Measurements from ENCODE around the gene LRRTM3. TPM values are rescaled to one million over a fixed set of nuclear protein-coding genes. Genes with fewer than 3 reads are reported as not detected.
A peak's percentile ranks its signal among the peaks of the same experiment; 100 is the strongest.

Gene LRRTM3
- total RNA-seq, 1 experiment from 2014 or later = not detected

DNA sequence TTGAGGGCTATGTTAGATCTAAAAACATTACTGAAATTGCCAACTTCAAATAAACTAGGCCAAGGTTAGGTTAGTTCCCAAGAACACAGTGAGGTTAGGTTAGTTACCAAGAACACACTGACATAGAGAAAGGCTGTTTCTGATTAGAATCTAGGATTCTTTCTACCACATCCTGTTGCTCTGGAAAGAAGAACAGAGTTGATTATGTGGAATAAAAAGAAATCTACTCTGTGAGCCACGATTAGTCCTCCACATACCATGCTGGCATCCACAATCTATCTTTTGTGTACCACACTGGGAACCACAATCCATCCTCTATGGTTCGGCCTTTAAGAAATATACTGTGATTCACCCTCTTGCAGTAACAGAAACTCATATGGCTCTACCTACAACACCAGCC is 91.4 kb downstream of the LRRTM3 start:
- peak; percentile 10 for DNase-seq (ENCODE audit: low spot score)

DNA sequence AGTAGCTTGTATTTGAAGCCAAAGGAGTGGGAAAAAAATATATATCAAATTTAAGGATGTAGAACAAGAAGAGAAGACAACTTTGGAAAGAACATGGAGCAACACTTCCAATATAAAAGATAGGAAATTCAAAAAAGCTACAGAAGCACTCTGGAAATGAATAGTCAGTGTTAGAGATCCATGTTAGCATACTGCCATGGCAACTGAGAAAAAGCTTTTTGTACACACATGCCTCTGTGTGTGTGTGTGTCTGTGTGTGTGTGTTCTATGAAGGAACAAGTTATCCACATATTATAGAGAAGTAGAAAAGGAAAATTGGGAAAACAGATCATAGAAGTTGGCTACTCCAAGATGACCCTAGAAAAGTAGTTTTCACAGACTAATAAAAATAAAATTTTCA is 96.3 kb downstream of the LRRTM3 start:
- DNase-seq (ENCODE audit: low spot score) = no peak

DNA sequence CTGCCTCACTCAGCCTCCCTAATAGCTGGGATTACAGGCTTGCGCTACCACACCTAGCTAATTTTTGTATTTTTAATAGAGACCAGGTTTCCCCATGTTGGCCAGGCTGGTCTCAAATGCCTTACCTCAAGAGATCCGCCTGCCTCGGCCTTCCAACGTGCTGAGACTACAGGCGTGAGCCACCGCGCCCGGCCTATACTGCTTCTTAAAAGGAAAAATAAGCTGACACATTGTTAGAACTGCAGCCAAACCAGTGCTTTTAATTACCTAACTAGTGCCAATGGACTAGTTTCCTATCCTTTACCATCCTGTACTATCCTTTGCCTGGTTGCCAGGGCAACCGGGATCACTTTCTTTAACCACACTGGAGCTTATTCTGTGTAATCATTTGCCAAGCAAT is 108.0 kb downstream of the LRRTM3 start:
- no peak for DNase-seq (ENCODE audit: low spot score)

DNA sequence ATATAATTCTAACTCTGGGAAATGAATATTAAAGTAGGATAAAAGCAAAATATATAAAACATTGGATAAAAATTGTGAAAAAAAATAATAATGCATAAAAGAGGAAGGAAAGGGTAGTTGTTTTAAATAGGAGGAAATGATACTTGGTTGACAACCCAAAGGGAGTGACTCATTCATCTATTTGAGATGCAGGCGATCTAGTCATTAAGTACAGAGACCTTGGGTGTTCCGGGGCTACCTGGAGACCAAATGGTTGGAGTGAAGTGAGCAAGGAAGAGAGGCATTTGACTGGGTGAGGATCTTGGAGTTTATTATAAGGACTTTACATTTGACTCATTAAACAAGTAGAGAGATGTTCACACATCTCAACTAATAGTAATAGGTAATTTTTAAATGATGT is 111.0 kb downstream of the LRRTM3 start:
- no peak for DNase-seq (ENCODE audit: low spot score)

DNA sequence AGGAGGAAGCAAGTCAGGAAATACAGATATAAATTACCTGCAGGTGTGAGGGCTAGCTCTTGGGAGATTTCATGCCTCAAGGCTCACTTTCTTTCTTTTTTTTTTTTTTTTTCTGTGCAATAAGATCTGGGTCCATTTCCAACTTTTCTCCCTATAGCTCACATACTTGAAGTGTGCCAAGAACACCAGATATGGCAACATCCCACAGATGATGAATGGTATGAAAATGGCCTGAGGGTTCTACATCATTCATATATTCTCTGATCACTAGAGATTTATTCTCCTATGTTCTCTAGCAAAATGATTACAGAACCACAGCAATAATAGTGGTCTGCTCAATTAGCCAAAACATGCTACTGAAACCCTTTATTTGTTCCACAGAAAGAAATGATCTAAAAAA is 117.2 kb downstream of the LRRTM3 start:
- DNase-seq (ENCODE audit: low spot score) = no peak

DNA sequence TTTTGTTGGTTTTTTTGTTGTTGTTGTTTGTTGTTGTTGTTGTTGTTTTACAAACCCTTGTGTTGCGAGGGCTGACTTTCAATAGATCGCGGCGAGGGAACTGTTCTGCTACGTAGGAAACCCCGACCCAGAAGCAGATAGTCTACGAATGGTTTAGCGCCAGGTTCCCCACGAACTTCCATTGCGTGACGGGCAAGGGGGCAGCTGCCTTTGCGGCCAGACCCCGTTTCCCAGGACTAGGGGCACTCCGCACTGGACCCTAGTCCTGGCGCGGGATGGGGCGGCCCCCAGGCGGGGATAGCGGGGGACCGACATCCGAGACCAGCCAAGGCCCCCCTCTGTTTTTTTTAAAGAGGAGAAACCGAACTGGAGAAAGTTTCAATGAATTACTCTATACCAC is 119.6 kb downstream of the LRRTM3 start:
- no peak for DNase-seq (ENCODE audit: low spot score)

DNA sequence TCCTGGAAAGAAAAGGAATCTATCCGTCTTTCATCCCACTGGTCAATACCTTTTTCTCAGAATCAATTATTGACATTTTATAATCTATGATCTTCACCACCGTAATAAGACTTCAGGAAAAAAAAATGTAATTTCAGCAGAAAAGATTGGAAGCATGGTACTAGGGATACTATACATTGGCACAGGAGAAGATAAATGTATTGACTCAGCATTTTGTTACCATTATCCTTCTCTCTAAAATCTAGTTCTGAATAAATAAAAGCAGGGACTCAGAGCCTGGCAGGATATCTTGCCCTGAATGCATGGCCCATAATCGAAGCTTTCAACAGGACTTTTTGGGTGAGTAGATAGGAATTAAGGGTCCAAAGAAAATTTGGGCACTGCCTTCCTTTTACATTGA is 120.7 kb downstream of the LRRTM3 start:
- no peak for DNase-seq (ENCODE audit: low spot score)

DNA sequence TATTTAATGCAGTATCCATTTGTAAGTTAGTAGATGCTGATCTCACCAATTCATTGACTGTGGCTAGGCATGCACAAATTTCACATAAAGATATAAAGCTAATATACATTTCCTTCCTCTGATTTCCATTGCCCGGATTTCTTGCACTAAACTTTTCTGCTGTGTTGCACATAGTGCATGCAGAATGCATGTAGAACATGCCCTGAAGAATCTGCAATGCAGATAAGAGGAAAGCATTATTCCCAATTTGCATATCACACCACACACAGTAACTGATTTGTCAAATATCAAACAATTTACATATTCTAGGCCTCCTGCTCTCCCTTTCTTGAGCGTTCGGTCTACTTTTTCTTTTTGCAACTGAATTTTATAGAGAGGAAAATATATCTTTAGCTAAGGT is 124.2 kb downstream of the LRRTM3 start:
- no peak for DNase-seq (ENCODE audit: low spot score)

DNA sequence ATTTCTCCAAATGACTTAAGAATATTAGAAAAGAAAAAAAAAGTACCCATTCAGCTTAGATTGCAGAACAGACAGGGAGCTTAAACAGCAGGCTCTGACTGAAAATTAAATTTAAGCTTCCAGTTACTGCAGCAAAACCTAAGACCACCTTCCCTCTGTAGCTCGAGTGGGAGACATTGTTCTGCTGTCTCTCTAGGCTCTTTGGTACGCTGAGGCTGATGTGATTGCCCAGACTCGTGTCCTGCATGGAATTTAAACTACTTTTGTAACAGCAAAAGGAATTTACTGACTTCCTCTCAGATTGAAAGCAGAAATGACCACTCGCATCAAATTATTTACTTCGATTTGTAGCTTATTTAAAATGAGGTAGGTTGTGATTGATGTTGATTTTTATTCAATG is 124.6 kb downstream of the LRRTM3 start:
- no peak for DNase-seq (ENCODE audit: low spot score)

DNA sequence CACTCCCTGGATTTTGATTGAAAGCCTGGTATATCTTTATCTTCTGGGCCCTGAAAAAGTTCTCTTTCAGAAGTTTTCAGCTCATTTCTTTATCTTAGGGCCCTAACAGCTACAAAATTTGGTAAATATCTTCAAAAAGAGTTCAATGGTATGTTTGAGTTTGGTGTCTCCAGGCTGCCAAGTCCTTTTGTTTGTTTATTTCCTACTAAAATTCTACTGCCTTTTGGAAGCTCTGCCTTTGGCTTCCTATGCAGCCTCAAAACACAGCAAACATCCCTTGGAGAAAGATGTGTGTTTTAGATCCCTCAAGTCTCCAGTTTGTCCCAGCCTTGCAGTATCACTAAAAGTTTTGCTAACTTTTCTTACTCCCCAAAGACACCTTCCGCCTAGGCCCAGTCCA is 146.8 kb downstream of the LRRTM3 start:
- no peak for DNase-seq (ENCODE audit: low spot score)

DNA sequence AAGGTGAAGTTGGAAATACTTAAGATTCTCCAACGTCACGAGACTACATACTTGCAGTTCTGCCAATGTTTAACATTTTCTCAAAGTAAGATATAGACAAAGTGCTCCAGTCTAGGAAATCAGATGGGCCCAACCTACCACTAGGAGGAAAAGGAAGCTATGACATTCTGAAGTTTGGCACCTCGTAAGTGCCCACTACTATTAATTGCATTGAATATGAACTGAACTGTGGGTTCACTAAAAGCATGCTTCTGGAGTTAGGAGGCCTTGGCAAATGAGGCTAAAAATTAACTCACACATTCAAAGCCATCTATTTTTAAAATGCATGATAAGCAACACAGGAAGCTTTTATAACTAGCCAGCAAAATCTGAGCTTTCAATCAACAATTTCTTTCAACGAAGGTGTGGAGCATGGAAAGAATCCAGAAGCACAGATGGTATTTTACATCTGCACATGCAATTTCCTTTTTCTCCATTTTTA is 149.7 kb downstream of the LRRTM3 start:
- DNase-seq (ENCODE audit: low spot score) = no peak

DNA sequence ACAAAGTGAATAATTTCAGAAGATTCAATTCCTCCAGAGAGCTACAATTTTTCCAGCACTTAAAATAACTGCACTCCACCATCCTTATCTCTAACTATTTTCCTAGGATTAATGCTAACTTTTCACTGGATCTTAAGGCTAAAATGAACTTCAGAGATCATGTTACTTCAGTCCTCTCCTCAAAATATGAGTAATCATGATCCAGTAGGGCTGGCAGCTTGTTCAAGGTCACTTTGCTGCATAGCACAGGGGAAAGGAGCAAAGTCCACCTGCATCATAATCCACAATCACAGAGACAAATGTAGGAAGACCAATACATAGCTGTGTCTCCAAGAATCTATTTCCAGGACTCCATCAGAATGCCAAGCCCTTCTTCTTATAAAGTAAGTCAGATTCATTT is 150.3 kb downstream of the LRRTM3 start:
- DNase-seq (ENCODE audit: low spot score) = no peak

DNA sequence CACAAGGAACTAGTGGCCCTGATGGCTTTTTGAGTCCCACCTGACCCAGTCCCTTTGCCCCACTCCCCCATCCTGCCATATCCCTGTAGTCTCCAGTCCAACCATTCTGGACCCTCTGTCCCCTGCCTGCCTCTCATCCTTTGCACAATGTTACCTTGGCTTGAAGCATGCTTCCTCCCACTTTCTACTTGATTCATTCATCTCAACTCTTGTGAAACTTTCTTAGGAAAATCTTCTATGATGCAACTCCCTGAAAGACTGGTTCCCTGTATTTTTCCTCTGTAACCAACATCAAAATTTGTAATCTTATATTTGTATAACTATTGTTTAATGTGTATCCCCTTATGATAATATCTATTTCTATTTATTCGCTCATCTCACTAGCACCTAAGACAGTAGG is 151.5 kb downstream of the LRRTM3 start:
- no peak for DNase-seq (ENCODE audit: low spot score)

DNA sequence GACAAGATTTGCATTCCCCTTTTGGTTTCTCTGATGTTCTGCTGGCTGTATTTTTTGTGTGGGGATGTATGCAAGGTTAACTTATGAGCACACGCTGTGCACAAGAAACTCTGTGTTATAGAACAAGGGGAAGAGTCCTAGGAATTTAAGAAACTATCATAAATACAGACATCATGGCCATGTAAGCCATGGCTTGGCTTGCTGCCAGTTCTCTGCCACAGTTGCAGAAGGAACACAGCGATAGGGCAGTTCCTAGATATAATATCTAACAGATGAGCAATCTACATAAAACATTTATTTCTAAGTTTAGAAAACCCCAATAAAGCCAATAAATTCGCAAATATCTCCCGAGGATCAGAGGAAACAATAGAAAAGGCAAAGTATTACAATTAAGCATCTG is 153.3 kb downstream of the LRRTM3 start:
- no peak for DNase-seq (ENCODE audit: low spot score)

DNA sequence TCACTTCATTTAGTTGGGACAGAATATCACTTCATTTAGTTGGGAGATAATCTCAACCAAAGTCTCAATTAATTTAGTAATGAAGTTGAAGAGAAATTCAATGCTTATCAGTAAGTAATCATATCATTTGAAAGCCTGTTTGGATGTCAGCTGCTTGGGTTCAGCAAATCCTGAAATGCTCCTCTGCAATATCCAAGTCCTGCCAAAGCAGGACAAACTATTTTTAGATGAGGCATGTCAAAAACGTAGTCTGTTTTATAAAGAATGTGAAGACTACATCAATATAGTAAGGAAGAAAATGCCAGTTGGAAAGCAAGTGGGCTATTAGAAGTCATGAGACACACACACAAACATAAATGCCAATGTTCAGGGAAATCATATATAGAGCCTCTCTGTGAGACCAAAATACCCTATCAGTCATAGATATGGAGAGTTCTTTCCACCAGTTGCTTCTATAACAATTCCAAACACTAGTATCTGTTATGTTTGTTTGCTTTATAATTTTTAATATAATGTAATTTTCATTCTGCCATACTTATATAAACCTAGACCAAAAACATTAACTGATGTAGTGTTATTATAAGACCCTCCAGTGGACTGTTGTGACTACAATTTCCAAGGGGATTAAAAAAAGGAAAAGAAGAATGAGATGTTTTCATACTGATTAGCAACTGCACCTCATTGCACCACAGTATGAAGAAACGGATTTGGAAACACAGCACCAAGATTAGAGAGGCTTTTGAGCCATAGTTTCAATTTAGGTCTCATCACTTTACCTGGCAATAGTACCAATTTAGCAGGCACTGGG is 160.7 kb downstream of the LRRTM3 start:
- no peak for DNase-seq (ENCODE audit: low spot score)

DNA sequence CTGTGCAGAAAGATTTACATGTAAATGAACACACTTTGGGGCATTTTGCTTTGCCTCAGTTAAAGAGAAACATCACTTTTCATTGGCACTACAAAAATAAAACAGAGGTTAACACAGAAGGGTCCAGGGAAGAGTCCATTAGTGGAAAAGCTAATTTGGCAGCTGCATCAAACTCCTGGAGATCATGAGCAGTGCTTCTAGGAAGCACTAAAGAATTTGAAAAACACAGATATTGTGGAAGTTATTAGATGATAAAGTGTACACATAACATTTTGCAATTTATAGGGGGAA is 161.2 kb downstream of the LRRTM3 start:
- DNase-seq (ENCODE audit: low spot score) = no peak

DNA sequence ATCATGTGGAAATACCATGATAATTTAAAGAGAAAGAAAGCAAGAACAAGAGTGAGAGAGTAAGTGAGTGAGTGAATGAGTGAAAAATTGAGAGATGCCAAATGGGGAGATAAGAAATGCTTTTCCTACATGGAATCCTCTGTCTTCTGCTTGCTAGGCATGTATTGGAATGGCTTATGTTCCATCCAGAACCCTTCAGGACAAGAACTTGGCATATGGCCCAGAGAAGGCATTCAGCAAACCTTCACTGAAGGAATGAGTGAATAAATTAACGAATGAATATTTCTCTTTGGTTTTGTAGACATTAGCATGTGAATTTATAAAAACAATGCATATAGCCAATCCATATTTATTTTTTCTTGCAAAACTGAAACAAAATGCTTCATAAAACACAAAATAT is 162.2 kb downstream of the LRRTM3 start:
- no peak for DNase-seq (ENCODE audit: low spot score)

DNA sequence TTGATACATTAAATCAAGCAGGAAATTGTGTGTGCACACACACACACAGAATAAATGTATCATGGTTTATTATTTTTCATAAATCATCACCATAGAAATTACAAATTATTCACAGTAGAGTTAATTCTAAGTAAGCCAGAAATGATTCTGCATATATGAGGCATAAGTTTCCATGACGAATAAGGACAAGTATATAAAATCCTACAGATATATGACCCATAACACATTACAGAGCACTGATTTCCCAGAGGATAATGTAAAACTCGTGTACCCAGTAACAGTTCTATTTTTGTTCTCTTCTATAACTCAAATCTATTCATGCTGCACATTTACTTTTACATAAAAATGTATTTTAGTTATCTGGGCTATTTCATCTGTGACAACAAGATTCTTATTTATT is 169.7 kb downstream of the LRRTM3 start:
- no peak for DNase-seq (ENCODE audit: low spot score)

DNA sequence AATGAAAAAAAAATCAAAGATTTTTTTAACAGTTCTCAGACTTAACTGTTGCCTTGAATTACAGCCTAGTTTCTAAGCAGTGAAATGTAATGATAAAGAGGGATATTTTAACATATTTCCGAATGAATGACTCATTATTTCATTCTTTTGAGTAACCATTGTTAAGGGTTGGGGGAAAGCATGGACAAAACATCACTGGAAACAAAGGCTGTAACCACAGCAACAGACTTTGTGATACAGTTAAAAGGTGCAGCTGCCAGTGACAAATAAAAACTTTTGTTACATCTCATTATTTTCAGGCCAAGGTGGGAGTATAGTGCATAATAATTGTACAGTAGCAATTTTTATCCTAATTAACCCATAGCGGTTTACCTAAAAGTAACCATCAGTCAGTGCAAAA is 172.6 kb downstream of the LRRTM3 start:
- no peak for DNase-seq (ENCODE audit: low spot score)

DNA sequence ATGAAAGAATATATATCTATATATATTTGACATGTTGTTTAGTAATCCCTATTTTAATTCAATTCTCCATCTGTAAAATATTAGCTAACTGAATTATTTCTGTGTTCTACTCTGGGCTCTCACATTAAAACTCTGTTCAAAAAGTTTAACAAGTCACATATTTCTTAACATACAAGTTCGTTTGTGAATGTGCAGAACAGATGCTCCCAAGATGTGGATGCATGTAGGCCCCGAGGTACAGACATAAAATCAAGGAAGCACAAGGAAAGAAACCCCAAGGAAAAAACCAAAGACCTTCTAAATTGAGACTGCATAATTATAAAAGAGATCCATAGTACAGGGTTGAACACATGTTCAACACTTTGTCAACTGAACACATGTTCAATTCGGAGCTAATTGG is 175.1 kb downstream of the LRRTM3 start:
- DNase-seq (ENCODE audit: low spot score) = no peak

DNA sequence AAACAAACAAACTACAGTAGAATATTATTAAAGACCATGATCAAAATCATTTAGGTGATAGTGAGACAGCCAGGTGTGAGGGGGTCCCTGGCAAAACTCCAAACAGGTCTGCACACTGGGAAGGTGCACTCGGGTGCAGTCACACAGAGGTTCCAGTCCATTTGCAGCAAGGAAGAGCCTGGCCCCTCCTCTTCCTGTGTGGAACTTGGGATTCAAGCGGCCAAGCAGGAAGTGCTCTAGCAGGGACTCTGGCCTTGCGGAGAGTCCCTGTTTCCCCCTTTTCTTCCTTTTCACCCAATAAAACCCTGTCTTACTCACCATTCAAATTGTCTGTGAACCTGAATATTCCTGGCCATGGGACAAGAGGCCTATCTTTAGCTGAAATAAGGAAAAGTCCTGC is 181.8 kb downstream of the LRRTM3 start:
- DNase-seq (ENCODE audit: low spot score) = no peak

DNA sequence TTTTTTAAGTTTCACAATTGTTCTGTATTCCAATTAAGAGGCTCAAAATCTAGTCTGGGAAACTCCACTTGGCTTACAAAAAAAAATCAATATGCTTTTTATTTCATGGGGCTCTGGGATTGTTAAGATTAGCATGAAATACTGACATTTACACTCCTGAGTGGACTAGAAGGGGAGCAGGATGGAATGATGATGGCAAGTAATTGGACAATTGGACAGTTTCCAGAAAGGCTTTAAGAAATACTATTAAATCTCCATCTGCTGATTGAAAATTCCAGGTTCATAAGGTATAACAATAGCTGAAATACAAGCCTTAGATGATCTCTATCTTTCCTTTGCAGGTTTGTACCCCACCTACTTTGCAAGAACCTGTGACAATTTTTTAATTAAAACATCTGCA is 184.4 kb downstream of the LRRTM3 start:
- DNase-seq (ENCODE audit: low spot score) = no peak

DNA sequence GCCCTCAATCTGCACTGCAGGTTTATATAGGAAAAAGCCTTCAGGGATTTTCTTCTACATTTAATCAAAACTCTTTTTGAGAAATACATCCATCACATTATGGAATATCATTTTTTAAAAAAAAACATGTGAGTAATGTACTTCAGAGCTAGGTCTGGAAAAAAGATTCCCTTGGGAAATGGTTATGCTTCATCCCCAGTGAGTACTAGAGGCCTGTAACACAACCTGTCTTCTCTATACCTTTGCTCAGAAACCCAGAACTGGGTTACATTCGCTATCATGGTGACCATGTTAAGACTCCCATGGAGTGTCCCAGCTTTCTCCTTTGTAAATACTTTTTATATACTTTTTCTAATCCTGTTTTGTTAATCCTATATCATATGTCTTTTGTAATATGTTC is 186.9 kb downstream of the LRRTM3 start:
- DNase-seq (ENCODE audit: low spot score) = no peak

DNA sequence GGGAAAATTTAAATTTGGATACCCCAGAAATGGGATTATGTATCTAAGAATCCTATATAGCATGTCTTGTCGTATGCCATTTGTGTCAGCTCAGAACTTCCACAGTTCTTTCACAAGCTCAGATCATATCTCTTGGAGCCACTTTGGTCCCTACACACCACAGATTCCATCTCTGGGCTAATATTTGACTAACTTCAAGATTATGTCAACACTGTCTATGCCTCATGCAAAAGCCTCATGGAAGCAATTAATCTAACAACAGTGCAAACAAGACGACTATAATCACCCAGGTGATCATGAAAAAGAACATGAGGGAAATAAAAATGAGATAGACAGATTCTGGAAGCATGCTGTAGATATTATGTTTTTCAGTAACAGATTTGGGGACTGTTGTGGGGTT is 189.1 kb downstream of the LRRTM3 start:
- DNase-seq (ENCODE audit: low spot score) = no peak
